ENCODE results near the gene ZNF236.

GRCh38 chr18:76791106-76791505 is 31.3 kb upstream of the ZNF236 start:
- no peak for TF ChIP-seq CTCF (conservative IDR thresholded peaks at IDR 0.05; ENCODE audit: low read length)
- no peak for TF ChIP-seq EZH2phosphoT487 (IDR thresholded peaks at IDR 0.05; ENCODE audit: borderline replicate concordance, low read depth, low read length)
